Measurements from ENCODE around the gene SPRED1. TPM values are rescaled to one million over a fixed set of nuclear protein-coding genes. Genes with fewer than 3 reads are reported as not detected.

Gene SPRED1
- total and polyA plus RNA-seq, 2 of the 13 experiments (the other 11 are each of a cell fraction or from before 2014, with no cell fraction given) = 3.8 to 9.6 TPM

GRCh38 chr15:38351466-38351865, 98.8 kb downstream of the SPRED1 start:
- in situ Hi-C loops (cut with HindIII; ENCODE audit: extremely low pct_ligation_motif_present, low pct_unique_long_range_greater_than_20kb) = loop anchor here (5.0 kb wide), 2 partner anchors 279 to 354 kb away; no protein-coding TSS in a partner anchor
- no peak for FAIRE-seq

More at GRCh38 chr15:38351466-38351865, 98.8 kb downstream of the SPRED1 start:
- no peak for TF ChIP-seq ZNF577 (CRISPR knock-in tag; IDR thresholded peaks at IDR 0.05; ENCODE audit: borderline replicate concordance, low read depth)
- TF ChIP-seq ZNF646 (CRISPR knock-in tag; IDR thresholded peaks at IDR 0.05) = no peak
- TF ChIP-seq MAFF (IDR thresholded peaks at IDR 0.05; ENCODE audit: low read depth, low read length) = no peak
- no peak for TF ChIP-seq TBL1XR1 (IDR thresholded peaks at IDR 0.05; ENCODE audit: borderline replicate concordance, low read length, partially characterized antibody)
- no peak for TF ChIP-seq ZNF784 (CRISPR knock-in tag; IDR thresholded peaks at IDR 0.05; ENCODE audit: borderline replicate concordance)
- TF ChIP-seq MXD4 (CRISPR knock-in tag; IDR thresholded peaks at IDR 0.05) = no peak
- TF ChIP-seq NFE2L1 (CRISPR knock-in tag; IDR thresholded peaks at IDR 0.05; ENCODE audit: borderline replicate concordance) = no peak
- TF ChIP-seq HOXA3 (CRISPR knock-in tag; IDR thresholded peaks at IDR 0.05) = no peak
- no peaks in the 10 kb centered on the region for H4K20me1 ChIP-seq (ENCODE audit: insufficient read depth, low read length)
- BruUV-seq (replicated peaks) = no TSS peak
- no peaks in the 10 kb centered on the region for H3K79me2 ChIP-seq (ENCODE audit: insufficient read depth, low read length)
- no peak overlapping the region for H3K4me3 ChIP-seq (replicated peaks in 1 of 3; ENCODE audit: insufficient read depth in 1 of 3, low read depth in 2 of 3, low read length in 3 of 3)
- 97% methylated on average over 8 of the region's 8 CpGs for WGBS (ENCODE audit: low lambda C conversion rate)
- H3K27me3 ChIP-seq (ENCODE audit: control insufficient read depth in 1 of 2, insufficient read depth in 2 of 2, low read length in 2 of 2) = no peaks in the 10 kb centered on the region
- H3K36me3 ChIP-seq (replicated peaks in 1 of 2; ENCODE audit: control insufficient read depth in 1 of 2, insufficient read depth in 2 of 2, low read length in 2 of 2) = peaks cover 4 to 21% of the 10 kb centered on the region in 2 experiments; a peak in 3 of 5 replicates
- no peak overlapping the region for H2AFZ ChIP-seq (ENCODE audit: low read length)
- intact Hi-C loops (cut with micrococcal nuclease; ENCODE audit: unreplicated experiment) = no loop called here
- CTCF ChIA-PET (ENCODE audit: low intra/inter-chr PET ratio, low total read pairs) = no interaction called here
- no peak overlapping the region for H3K9ac ChIP-seq (ENCODE audit: insufficient read depth, low read depth, low read length)
- DNase-seq (ENCODE audit: low spot score) (no peak), ATAC-seq (no peak)
- H3K4me1 ChIP-seq (ENCODE audit: insufficient read depth, low read length) = no peaks in the 10 kb centered on the region
- POLR2A ChIA-PET = no interaction called here
- no peaks in the 10 kb centered on the region for H3K9me3 ChIP-seq (ENCODE audit: low read length)
- no peak overlapping the region for H3K4me2 ChIP-seq (ENCODE audit: low read depth, low read length)
- H3K27ac ChIP-seq (ENCODE audit: extremely low read length, insufficient read depth, low read length) = no peak overlapping the region

Data from HepG2 (cell line).